ENCODE measurements around the gene SAV1.
"Not testable (repeated sequence)": the region's sequence is repeated elsewhere in the genome, so short reads cannot be mapped to it uniquely, and the experiment has no call there.

SAV1 gene

GRCh38 chr14:50667996-50668825 lies at the start of gene SAV1:
Gene SAV1 (minus strand): TSS chr14:50668306. CDS start chr14:50667967, 339 bp downstream.
- peak; percentile 59 for DNase-seq

GRCh38 chr14:50717811-50718210 lies 49.7 kb upstream of the SAV1 start:
- no peak for DNase-seq

- no peak for DNase-seq
These were observed 46.5 kb upstream of the SAV1 start for GRCh38 chr14:50714450-50715073.

- no peak for DNase-seq
These were observed 42.9 kb upstream of the SAV1 start for GRCh38 chr14:50711043-50711442.

DNA sequence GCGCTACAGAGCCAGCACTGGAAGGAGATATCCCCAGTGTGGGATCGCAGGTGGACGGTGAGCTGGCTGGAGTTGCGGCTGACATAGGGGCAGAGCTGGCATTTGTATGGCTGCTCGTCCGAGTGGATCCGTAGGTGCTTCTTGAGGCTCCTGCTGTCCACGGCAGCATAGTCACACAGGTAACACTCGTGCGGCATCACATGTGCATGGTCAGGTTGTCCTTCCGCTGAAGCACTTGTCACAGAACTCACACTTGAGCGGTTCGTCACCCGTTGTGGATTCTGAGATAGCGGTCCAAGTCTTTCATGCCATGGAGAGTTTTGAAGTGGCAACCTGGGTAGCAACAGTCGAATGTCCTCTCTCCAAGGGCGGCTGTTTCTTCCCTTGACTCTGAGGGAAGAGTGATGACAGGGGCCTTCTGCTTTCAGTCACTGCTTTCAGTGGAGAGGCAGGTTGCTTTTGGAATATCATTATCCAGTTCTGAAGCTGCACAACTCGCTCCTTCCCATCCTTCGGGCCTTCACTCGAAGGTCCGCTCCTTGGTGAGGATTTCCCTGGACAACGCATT lies 37.0 kb upstream of the SAV1 start:
- DNase-seq, result no peak

DNA sequence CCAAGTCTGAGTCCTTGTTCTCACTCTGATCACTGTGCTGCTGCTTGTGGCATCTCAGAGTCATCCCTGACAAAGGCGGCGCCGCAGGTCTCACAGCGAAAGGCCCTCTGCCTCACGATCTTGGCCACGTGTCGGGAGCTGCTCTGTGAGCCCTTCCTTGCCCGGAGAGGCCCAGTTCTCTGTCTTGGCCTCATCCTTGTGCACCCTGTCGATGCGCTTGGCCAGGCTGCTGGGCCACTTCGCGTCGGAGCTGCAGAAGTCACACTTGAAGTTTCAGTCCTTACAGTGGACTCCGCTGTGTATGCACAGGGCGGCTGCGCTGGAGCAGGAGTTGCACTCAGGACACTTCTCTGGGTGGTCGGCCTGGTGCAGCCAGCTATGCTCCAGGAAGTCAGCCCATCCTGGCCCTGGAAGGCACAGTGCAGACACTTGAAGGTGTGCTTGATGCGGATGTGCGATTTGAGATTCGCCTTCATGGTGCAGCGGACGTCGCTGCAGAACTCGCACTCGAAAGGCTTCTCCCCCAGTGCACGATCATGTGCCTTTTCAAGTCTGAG lies 36.4 kb upstream of the SAV1 start:
- DNase-seq, result no peak

DNA sequence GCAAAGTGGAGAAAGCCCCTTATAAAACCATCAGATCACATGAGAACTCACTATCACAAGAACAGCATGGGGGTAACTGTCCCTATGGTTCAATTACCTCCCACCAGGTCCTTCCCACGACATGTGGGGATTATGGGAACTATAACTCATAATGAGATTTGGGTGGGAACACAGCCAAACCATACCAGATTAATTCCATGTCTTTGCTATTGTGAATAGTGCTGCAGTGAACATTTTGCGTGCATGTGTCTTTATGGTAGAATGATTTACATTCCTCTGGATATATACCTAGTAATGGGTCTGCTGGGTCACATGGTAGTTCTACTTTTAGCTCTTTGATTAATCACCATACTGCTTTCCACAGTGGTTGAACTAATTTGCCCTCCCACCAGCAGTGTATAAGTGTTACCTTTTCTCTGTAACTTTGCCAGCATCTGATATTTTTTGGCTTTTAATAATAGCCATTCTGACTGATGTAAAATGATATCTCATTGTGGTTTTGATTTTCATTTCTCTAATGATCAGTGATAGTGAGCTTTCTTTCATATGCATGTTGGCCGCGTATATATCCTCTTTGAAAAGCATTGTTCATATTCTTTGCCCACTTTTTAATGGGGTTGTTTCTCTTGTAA lies 29.7 kb upstream of the SAV1 start:
- no peak for DNase-seq

- DNase-seq, result not testable (repeated sequence)
These were observed 26.2 kb upstream of the SAV1 start for GRCh38 chr14:50694260-50694659.

- no peak for DNase-seq
These were observed 20.8 kb upstream of the SAV1 start for GRCh38 chr14:50688875-50689274.

GRCh38 chr14:50679674-50680073 lies 11.6 kb upstream of the SAV1 start:
- DNase-seq, result no peak

- no peak for DNase-seq
These were observed 10.1 kb upstream of the SAV1 start for GRCh38 chr14:50678163-50678562.

- DNase-seq, result no peak
These were observed 9.5 kb upstream of the SAV1 start for GRCh38 chr14:50677527-50678063.

- DNase-seq, result no peak
These were observed 8.9 kb upstream of the SAV1 start for GRCh38 chr14:50676814-50677516.

- no peak for DNase-seq
These were observed 7.5 kb upstream of the SAV1 start for GRCh38 chr14:50675597-50675996.

- no peak for DNase-seq
These were observed 2.8 kb upstream of the SAV1 start for GRCh38 chr14:50670866-50671256.

DNA sequence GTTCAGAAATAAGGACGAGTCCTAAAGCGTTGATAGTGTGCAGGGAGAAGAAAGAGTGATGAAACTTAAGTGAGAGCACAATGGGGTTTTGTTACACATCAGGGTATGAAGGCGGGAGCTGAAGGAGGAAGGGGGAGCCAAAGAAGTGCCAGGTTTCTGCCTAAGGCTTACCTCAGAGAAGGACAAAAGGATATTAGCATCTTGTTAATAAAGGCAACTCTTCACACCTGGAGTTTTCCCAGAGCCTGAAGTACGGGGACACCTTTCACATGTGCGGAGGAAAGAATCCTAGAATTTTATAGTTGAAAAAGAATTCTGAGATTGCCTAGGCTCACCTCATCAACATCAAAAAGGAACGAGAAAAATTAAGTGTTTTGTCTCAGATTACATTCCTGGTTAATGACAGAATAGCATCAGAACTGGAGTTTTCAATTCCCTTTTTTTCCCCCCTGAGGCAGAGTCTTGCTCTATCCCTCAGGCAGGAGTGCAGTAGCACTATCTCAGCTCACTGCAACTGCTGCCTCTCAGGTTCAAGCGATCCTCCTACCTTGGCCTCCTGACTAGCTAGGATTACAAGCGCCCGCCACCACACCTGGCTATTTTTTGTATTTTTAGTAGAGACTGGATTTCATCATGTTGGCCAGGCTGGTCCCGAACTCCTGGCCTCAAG lies 2.2 kb upstream of the SAV1 start:
- DNase-seq, result no peak

DNA sequence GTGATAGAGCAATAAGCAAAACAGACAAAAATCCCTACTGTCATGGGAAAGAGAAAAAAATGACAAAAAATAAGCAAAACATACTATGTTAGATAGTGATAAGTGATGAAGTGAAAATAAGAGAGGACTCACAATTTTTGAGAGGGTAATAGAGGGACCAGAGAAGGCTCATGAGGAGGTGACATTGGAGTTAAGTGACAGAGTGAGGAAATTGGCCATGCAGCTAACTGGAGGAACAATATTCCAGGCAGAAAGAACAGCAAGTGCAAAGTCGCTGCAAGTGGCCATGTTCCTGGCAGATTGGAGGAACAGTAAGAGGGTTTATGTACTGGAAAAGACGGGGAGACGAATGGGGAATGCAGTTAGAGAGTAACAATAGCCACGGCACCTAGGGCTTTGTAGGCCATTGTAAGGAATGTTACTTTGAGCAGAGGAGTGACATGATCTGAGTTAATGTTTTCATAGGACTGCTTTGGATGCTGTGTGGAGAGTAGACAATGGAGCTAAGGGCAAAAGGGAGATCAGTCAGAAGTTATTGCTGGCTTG lies 1.4 kb upstream of the SAV1 start:
- no peak for DNase-seq

DNA sequence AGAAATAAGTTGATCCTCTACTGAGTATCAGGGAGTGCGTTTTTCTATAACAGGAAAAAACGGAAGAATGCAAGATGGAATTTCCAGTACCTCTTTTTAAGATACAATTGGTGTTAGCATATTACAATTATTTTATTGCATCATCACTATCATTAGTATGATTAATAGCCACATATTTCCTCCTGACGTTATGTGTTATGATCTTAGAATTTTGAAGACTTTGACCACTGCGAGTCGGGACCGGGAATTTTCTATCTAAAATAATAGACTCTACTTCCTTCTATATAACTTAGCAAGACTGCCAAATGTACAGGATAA lies 679 bp upstream of the SAV1 start:
- no peak for DNase-seq

GRCh38 chr14:50667684-50667995 lies 466 bp downstream of the SAV1 start:
- peak; percentile 19 for DNase-seq

- DNase-seq, result peak; percentile 25
These were observed 1.1 kb downstream of the SAV1 start for GRCh38 chr14:50666772-50667683.

DNA sequence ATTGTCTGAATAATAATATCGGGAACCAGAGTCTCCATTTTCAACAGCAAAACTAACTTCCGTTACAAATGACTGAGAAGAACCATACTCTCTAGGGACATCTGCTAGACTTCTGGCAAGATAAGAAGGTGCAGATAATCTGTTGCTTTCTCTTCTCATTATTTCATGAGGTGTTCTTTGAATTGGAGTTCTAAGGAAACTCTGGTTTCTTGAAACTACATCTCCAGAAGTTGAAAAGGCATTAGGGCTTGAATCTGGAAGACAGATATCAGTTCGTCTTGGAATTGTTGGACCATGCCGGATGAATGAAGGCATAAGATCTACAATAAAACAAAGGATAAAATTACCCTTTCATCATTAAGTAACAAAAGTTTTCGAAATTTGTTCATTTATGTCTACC lies 2.8 kb downstream of the SAV1 start:
- not testable (repeated sequence) for DNase-seq
